SU-DHL-6 (cell line): Measurements from ENCODE around the gene OSGIN1.
"Not testable (repeated sequence)": the region's sequence is repeated elsewhere in the genome, so short reads cannot be mapped to it uniquely, and the experiment has no call there.

Experiments used
- H2AFZ ChIP-seq: fragments of 200-600 bp; sonication (generic); 2 replicates; pipeline ENCODE4 v1.6.1; 2014; ENCODE audit warnings: low read depth, mild to moderate bottlenecking, moderate library complexity, mixed read lengths, antibody characterized with exemption, low read length; ENCODE audit not compliant: severe bottlenecking
- H3F3A ChIP-seq: fragments of 200-600 bp; shearing (Covaris generic); 2 replicates; pipeline ENCODE4 v1.6.0; 2016; ENCODE audit warnings: antibody characterized with exemption, mild to moderate bottlenecking; ENCODE audit not compliant: insufficient read depth
- H3K27ac ChIP-seq: fragments of 200-600 bp; sonication (generic); 2 replicates; pipeline ENCODE4 v1.5.1; 2016; ENCODE audit warnings: low read depth, mild to moderate bottlenecking, low read length, moderate library complexity, mixed read lengths
- H3K27me3 ChIP-seq: fragments of 200-600 bp; sonication (generic), shearing (Covaris generic); 2 replicates; pipeline ENCODE4 v1.6.0; 2014; ENCODE audit warnings: mild to moderate bottlenecking, low read length
- H3K36me3 ChIP-seq: fragments of 200-600 bp; sonication (generic); 2 replicates; pipeline ENCODE4 v1.6.1; 2014; ENCODE audit warnings: mild to moderate bottlenecking, low read length, mixed read lengths
- H3K4me2 ChIP-seq: fragments of 300-600, 200-600 bp; shearing (Covaris generic), sonication (generic); 2 replicates; pipeline ENCODE4 v1.6.0; 2014; ENCODE audit warnings: low read length, low read depth, mild to moderate bottlenecking; ENCODE audit not compliant: poor library complexity, severe bottlenecking
- H3K4me3 ChIP-seq: fragments of 200-600 bp; sonication (generic); 2 replicates; pipeline ENCODE4 v1.5.1; 2014; ENCODE audit warnings: antibody characterized with exemption, low read length, mild to moderate bottlenecking, mixed read lengths; ENCODE audit not compliant: insufficient read depth, poor library complexity, severe bottlenecking
- H3K79me2 ChIP-seq: fragments of 200-600 bp; sonication (generic); 2 replicates; pipeline ENCODE4 v1.6.1; 2014; ENCODE audit warnings: mild to moderate bottlenecking, low read length, moderate library complexity; ENCODE audit not compliant: insufficient read depth
- H3K9ac ChIP-seq: fragments of 200-600 bp; sonication (generic); 2 replicates; pipeline ENCODE4 v1.7.0; 2014; ENCODE audit warnings: mild to moderate bottlenecking, low read length
- H3K9me2 ChIP-seq: fragments of 200-600 bp; sonication (generic); replicated peaks from 2 replicates; pipeline ENCODE4 v1.6.1; 2014; ENCODE audit warnings: low read length; ENCODE audit not compliant: insufficient read depth
- H3K9me3 ChIP-seq: fragments of 200-600 bp; sonication (generic); 2 replicates; pipeline ENCODE4 v1.6.1; 2014; ENCODE audit warnings: low read length, mixed read lengths; ENCODE audit not compliant: insufficient read depth
- H4K20me1 ChIP-seq: fragments of 200-600 bp; sonication (generic); 2 replicates; pipeline ENCODE4 v1.6.1; 2014; ENCODE audit warnings: low read depth, mild to moderate bottlenecking, antibody characterized with exemption, low read length, moderate library complexity, mixed read lengths
- CTCF ChIP-seq: fragments of 200-600 bp; sonication (generic); IDR thresholded peaks from one replicate; pipeline ENCODE4 v1.5.1; 2017; ENCODE audit warnings: antibody characterized with exemption, mild to moderate bottlenecking, low read length, moderate library complexity; ENCODE audit not compliant: insufficient read depth, poor library complexity, severe bottlenecking
- EZH2phosphoT487 ChIP-seq: fragments of 200-600 bp; sonication (generic), shearing (Covaris generic); conservative IDR thresholded peaks from 2 replicates; pipeline ENCODE4 v1.6.1; 2018; ENCODE audit warnings: mild to moderate bottlenecking, antibody characterized with exemption, low read length, moderate library complexity, mixed read lengths

The OSGIN1 gene

GRCh38 chr16:83949724-83950001 lies 3.4 kb upstream of the OSGIN1 start:
- H3K36me3 ChIP-seq = no peaks in the 10 kb centered on the region
- no peaks in the 10 kb centered on the region for H3F3A ChIP-seq
- no peak overlapping the region for H3K9ac ChIP-seq
- no peaks in the 10 kb centered on the region for H3K9me2 ChIP-seq
- no peak for TF ChIP-seq EZH2phosphoT487
- no peak for TF ChIP-seq CTCF
- no peaks in the 10 kb centered on the region for H3K79me2 ChIP-seq
- H3K9me3 ChIP-seq = no peaks in the 10 kb centered on the region
- H3K27ac ChIP-seq = no peak overlapping the region
- H3K27me3 ChIP-seq = no peaks in the 10 kb centered on the region
- no peak overlapping the region for H3K4me3 ChIP-seq
- no peak overlapping the region for H2AFZ ChIP-seq
- no peak overlapping the region for H3K4me2 ChIP-seq
- H4K20me1 ChIP-seq = no peaks in the 10 kb centered on the region

GRCh38 chr16:83950862-83951399 lies 2.1 kb upstream of the OSGIN1 start:
- not testable (repeated sequence) for H3K79me2 ChIP-seq, H3K9me3 ChIP-seq, H3F3A ChIP-seq, H3K27me3 ChIP-seq, H2AFZ ChIP-seq, H3K36me3 ChIP-seq, H3K9ac ChIP-seq, H3K27ac ChIP-seq, H3K4me2 ChIP-seq, H3K9me2 ChIP-seq, H4K20me1 ChIP-seq, H3K4me3 ChIP-seq

GRCh38 chr16:83951544-83951943 lies 1.5 kb upstream of the OSGIN1 start:
- no peak overlapping the region for H3K4me3 ChIP-seq

GRCh38 chr16:83952587-83952939 lies 477 bp upstream of the OSGIN1 start:
- Histone ChIP-seq H3K27ac (no peak overlapping the region), H2AFZ (no peak overlapping the region), H3K27me3 (no peaks in the 10 kb centered on the region), H4K20me1 (no peaks in the 10 kb centered on the region), H3F3A (no peaks in the 10 kb centered on the region), H3K9me3 (no peaks in the 10 kb centered on the region), H3K9ac (no peak overlapping the region), H3K4me3 (no peak overlapping the region), H3K36me3 (no peaks in the 10 kb centered on the region), H3K4me2 (no peak overlapping the region), H3K79me2 (no peaks in the 10 kb centered on the region), H3K9me2 (no peaks in the 10 kb centered on the region)
- TF ChIP-seq CTCF = no peak
- no peak for TF ChIP-seq EZH2phosphoT487

More at GRCh38 chr16:83951544-83951943, 1.5 kb upstream of the OSGIN1 start:
- Histone ChIP-seq H3K9me2 (no peaks in the 10 kb centered on the region), H3K36me3 (no peaks in the 10 kb centered on the region), H2AFZ (no peak overlapping the region), H3F3A (no peaks in the 10 kb centered on the region), H3K27ac (no peak overlapping the region), H4K20me1 (no peaks in the 10 kb centered on the region), H3K79me2 (no peaks in the 10 kb centered on the region), H3K4me2 (no peak overlapping the region), H3K9me3 (no peaks in the 10 kb centered on the region), H3K27me3 (no peaks in the 10 kb centered on the region), H3K9ac (no peak overlapping the region)
- TF ChIP-seq CTCF = no peak
- no peak for TF ChIP-seq EZH2phosphoT487
